Cortex of kidney (tissue), 1 donor: ENCODE measurements around the gene REM2.
"Not testable (repeated sequence)": the region's sequence is repeated elsewhere in the genome, so short reads cannot be mapped to it uniquely, and the experiment has no call there.

Experiments used
- DNase-seq: peaks from one replicate; lab custom pipeline; 2025; lab: John Stamatoyannopoulos, UW

Gene REM2

DNA sequence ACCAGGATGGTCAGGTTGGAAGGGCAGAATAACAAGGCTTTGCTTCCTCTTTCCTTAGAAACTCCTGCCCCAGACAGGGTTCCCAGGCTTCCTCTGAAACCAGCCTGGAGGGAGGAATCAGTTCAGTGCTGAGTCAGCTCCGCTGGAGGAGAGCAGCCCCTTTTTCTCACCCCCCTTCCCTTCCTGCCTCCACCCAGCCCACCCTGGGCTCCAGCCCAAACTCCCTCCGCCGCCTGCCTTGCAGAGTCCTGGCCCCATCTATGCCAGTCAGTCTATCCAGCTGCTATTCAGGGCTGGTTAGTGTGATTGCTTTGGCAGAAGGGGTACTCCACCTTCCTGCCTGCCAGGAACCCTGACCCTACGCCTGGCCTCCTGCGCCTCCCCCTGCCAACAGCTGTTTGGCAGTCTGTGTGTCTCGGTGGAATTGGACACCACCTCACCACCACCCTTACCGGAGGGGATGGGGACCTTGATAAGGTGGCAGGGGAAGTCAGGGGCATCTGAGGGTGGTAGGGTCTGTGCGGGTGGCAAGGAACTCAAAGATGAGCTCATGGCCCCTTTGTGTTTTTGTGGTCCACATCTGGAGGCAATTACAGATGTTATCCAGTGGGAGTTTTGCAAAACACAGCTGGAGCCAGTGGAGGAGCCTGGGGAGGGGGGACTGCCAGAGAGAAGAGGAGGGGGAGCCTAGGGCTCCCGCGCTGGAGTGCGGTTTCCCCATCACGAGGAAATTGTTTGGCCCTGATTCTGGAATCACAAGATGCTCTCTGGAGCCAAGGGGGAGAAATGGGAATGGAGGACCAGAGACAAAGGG is 34.5 kb upstream of the REM2 start:
- no peak for DNase-seq

DNA sequence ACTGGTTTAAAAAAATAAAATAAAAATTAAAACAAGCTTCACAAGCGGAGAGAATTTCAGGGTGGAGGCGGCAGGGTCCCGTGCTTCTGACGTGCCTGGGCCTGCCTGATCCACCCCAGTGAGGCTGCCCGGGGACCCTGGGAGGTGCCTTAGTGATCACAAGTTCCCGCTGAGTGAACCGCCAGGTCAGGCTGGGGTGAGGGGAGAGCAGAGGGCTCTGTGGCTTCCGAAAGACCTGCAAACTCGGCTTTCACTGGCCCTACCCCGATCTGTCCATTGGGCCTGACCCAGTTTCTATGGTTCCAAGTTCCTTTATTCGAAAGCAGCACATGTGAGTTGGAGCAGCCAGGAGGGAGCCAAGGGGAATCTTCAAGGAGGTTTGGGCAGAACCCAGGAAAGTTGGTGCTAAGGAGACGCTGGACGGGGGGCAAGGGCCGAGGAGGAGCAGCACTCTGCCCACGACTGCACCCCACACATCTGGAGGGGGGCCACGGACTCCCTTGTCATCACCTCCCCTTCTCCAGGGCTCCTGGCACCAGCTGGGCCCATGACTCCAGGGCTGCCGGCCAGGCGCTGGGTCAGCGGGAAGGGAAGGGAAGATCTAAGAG is 33.7 kb upstream of the REM2 start:
- DNase-seq: no peak

DNA sequence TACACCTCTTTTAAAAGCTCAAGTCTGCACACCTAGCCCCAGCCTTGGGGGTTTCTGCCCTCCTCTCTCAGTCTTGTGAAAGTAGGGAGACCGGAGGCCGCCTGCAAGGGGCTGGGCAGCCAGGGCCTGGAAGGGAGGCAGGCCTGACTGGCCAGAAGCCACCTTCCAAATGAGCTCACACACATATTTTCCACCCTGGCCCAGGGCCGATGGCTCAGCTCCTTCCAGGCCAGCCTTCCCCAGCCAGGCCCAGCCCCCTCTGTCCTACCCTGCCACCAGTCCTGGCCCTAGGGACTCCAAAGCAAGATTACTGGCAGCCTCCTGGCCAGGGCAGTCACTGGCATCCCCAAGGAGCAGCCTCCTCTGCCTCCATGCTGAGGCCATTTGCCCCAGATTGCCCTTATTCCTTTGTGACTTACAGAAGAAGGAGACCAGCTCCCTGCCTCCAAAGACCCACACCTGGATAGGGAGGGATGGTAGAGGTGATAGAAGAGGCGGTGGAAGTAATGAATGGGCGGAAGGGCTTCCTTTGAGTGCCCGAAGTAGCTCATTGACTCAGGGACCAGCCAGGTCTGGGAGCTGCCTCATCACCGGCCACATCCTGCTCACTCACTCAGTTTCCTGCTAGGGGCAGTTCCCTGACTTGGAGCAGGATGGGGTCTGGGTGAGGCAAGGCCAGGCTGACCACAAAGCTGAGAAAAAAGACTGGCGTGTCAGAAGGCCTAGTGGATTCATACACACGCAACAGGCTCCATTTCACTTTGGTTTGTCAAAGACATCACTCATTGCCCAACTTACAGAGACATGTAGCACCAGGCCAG is 31.9 kb upstream of the REM2 start:
- no peak for DNase-seq

DNA sequence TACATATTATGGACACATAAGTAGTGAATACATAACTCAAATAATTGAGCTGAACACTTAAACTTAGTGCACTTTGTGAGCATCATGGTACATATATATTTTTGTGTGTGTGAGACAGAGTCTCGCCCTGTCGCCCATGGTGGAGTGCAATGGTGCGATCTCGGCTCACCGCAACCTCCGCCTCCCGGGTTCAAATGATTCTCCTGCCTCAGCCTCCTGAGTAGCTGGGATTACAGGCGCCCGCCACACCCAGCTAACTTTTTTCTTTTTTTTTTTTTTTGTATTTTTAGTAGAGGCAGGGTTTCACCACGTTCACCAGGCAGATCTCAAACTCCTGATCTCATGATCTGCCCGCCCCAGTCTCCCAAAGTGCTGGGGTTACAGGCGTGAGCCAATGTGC is 30.8 kb upstream of the REM2 start:
- not testable (repeated sequence) for DNase-seq

DNA sequence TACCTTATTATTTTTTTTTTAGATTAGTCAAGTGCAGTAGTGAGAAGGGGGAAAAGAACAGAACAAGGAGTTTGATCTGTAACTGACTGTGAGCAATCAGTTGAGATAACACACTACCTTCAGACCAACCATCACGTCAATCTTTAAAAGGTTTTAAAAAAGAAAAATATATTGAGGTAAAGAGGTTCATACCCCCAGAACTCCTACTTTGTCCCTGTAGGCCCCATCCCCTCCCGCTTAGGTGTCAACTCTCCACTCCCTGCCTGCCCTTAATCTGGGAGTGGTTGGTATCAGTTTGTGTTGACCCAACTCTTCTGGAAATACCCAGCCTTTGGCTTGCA is 30.5 kb upstream of the REM2 start:
- DNase-seq: no peak

DNA sequence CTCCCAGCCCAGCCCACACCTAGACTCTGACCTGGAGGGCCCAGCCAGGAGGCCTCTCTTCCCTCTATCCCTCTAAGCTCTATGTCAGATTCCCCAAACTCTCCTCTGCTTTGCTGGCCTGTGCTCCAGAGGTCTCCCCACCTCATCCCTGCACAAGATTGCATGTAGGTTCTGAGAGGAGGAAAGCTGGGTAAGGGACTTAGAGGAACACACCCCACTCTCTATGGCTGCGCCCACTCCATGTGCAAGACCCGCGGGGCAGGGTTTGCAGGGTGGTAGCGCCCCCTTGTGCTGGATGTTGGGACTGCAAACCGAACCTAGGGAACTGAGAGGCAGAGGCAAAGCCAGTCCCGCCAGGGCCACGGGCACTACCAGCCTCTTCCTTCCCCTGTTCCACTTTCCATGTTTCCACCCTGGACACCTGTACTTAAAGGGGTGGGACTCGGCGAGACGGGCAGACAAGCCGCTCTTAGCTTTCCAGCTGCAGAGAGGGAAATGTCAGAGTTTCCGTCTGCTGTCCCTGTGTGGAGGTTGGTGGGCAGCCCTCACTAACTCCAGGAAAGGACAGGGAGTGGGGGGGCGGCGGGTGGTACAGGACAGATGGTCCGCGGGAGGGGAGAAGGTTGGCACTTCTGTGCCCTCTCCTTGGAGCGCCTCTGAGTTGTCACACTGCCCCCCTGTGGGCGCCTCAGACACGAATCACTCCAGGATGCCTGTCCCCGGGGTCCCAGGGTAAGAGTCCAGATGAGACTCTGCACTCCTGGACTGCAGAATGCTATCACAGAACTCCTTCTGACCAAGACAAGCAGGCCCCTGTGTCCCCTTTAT is 29.9 kb upstream of the REM2 start:
- DNase-seq: no peak

DNA sequence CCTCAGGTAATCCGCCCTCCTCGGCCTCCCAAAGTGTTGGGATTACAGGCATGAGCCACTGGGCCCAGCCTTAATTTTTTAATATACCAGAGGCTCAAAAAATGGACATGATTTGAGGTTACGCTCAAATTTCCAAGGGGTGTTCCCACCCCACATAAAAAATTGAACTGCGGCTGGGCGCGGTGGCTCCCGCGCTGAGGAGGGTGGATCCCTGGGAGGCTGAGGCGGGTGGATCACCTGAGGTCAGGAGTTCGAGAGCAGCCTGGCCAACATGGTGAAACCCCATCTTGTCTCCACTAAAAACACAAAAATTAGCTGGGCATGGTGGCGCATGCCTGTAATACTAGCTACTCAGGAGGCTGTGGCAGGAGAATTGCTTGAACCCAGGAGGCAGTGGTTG is 28.7 kb upstream of the REM2 start:
- not testable (repeated sequence) for DNase-seq

DNA sequence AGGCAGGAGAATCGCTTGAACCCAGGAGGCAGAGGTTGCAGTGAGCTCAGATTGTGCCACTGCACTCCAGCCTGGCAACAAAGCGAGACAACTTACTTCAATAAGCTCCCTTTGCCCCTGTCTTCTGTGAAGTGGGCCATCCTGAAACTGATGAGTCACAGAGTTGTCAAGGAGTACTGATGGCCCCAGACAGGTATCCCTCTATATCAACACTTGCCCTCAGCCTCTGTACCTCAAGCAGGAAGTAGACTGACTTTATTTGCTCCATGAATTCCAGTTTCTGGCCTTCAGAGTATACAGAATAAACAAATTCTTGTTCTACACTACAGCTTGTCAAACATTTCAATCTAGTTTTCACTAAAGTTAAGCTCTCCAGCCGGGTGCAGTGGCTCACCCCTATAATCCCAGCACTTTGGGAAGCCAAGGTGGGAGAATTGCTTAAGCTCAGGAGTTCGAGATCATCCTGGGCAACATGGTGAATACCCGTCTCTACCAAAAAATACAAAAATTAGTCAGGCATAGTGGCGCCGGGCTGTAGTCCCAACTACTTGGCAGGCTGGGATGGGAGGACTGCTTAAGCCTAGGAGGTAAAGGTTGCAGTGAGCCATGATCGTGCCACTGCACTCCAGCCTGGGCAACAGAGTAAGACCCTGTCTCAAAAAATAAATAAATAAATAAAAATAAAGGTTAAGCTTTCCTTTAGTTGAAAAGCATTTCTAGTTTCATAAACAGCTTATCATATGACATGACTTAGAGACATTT is 27.9 kb upstream of the REM2 start:
- DNase-seq: no peak

DNA sequence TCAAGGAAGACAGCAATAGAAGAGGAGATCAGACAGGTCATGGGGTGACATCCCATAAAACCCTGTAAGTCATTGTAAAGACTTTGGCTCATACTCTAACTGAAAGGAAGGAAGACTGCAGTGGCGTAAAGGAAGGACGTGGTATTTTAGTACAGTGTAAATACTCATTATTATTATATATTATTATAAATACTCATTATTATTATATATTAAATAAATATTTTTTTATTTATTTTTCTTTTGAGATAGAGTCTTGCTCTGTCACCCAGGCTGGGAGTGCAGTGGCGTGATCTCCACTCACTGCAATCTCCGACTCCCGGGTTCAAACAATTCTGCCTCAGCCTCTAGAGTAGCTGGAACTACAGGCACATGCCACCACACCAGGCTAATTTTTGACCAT is 26.6 kb upstream of the REM2 start:
- DNase-seq: no peak

DNA sequence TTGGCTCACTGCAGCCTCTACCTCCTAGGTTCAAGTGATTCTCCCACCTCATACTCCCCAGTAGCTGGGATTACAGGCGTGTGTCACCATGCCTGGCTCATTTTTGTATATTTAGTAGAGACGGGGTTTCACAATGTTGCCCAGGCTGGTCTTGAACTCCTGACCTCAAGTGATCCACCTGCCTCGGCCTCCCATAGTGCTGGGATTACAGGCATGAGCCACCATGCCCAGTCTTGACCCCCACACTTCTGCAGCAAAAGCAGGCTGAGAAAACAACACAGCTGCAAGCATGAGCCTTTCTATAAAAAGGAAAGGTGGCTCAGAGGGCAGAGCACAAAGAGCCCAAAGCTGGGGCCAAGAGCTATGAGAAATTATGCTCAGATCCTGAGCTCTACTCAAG is 22.6 kb upstream of the REM2 start:
- DNase-seq: not testable (repeated sequence)

DNA sequence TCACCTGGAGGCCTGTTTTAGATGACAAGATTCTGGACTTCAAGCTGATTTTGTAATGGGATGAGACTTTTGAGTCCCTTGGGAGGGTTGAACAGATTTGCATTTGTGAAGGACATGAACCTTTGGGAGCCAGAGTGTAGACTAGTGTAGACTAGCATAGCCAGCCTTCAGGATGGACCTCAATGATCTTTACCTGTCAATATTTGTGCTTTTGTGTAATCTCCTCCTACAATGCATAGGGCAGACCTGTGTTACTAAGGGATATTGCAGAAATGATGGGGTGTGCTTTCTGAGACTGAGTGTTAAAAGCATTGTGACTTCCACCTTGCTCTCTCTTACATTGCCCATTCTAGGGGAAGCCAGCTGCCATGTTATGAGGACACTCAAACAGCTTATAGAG is 21.4 kb upstream of the REM2 start:
- DNase-seq: no peak

DNA sequence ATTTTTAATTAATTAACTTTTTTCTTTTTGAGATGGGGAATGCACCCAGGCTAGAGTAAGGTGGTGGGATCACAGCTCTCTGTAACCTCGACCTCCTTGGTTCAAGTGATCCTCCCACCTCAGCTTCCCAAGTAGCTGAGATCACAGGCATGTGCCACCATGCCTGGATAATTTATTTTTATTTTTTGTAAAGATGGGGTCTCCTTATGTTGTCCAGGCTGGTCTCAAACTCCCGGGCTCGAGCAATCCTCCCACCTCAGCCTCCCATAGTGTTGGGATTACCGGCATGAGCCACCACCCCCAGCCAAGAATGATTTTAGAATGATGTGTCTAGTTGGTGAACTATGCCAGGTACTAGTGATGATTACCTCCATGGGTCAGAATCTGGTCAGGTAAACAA is 18.0 kb upstream of the REM2 start:
- no peak for DNase-seq

DNA sequence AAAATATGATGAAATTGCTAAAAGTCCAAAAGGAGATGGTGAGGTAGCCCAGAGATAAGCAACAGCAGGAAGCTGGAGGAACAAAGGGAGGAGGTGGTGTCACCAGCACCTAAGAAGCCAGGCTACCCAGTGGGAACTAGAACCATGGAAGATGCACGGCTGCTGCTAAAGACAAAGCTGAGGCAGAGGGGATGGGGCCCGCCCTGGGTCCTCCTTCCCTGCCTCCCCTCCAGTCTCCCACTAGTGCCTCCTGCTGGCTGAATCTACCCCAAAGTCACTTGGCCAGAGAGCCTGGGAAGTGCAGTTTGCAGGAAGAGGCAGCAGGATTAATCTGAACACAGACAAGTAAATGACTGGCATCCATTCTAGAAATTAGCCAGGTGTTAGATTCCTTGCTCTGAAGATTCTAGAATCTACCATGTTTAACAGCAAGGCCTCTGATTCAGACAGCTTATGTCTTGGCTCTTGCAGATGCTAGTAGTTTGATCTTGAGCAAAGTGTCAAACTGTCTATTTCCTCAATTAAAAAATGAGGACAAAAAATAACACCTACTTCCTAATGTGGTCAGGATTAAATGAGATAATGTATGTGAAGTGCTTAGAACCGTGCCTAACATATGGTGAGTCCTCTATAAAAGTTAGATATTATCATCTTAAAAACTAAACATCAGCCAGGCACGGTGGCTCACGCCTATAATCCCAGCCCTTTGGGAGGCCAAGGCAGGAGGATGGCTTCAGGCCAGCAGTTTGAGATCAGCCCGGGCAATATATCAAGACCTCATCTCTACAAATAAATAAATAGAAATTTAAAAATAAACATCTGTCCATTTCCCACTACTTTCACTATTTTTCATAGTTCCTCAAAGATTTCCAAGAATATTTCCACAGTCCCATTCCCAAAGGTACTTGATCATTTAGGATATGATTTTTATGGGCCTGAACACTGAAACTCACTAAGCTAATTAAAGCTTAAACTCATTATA is 17.3 kb upstream of the REM2 start:
- no peak for DNase-seq

DNA sequence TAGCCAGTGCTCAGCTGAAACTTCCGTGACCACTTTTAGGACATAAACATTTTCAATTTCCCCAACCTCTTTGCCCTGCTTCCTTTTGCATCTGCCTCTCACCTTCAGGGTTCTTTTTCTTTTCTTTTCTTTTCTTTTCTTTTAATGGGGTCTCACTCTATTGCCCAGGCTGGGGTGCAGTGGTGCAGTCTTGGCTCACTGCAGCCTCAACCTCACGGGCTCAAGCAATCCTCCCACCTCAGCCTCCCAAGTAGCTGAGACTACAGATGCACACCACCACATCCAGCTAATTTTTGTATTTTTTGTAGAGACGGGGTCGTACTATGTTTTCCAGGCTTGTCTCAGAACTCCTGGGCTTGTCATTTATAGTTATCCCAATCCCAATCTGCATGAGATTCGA is 16.1 kb upstream of the REM2 start:
- no peak for DNase-seq

DNA sequence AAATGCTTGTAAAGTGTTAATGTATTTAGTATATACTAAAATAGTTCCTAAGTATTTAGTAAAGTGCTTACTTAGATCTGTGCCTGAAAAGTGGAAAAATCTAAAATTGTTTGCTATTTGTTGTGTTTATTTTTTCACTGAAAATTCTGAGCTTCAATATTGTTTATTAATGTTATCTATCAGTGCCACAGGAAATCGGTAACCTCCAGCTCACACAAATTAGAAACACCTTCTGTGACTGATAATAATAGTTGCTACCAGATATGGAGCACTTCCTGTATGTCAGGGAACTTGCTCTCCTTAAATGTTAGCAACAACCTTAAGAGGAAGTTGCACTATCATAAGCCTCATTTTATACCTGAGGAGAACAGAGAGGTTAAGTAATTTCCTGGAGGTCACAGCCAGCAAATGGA is 12.2 kb upstream of the REM2 start:
- no peak for DNase-seq

DNA sequence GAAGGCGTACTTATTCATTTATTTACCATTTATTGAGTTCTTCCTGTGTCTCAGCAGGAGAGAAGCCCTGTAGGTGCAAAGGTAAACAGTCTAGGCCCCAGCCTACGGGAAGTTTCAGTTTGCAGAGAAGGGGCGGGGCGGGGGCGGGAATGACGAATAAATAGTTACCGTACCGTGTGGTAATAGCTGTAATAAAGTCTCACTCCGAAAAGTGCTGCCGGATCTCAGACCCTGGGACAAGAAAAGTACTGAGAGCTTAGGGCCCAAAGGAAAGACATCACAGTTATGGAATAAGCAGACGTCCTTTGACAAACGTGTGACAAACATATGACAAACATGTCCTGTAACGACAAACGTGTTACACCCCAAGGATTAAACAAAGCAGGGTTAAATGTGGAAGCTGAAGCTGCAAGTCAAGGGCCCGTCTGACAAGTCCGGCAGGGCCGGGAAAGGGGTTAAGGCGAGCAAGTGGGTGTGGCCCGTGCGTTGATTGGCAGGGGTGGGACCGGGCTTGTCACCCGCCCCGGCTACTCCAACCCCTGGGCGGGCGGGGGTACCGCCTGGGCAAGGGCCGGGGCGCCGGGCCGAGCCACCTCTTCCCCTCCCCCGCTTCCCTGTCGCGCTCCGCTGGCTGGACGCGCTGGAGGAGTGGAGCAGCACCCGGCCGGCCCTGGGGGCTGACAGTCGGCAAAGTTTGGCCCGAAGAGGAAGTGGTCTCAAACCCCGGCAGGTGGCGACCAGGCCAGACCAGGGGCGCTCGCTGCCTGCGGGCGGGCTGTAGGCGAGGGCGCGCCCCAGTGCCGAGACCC is 11.6 kb upstream of the REM2 start, which contains the start of gene LRP10:
Gene LRP10, plus strand, starts transcription at position 517 of the 809 bp plus-strand sequence. CDS start 564 bp downstream, outside the sequence.
- DNase-seq: no peak

DNA sequence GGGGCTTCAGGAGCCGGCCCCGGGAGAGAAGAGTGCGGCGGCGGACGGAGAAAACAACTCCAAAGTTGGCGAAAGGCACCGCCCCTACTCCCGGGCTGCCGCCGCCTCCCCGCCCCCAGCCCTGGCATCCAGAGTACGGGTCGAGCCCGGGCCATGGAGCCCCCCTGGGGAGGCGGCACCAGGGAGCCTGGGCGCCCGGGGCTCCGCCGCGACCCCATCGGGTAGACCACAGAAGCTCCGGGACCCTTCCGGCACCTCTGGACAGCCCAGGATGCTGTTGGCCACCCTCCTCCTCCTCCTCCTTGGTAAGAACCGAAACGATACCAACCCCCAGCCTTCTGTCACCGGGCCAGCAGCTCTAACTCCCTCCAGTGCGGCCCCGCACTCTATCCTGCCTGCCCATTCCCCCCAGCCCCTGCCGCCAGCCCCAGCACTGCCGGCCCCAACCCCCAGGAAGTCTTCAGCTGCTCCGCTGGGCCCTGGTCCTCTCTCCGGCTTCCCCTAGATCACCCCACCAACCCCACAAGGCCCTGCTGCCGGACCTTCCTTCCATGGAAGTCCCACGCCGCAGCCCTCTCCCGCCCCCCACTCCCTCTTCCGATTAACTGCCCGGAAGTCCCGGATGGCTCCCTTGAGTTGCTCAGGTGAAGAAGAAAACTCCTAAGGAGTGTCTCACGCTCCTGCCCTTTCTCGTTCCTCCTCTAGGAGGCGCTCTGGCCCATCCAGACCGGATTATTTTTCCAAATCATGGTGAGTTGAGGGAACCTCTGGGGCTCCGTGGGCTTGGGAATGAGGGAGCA is 10.8 kb upstream of the REM2 start:
- no peak for DNase-seq

DNA sequence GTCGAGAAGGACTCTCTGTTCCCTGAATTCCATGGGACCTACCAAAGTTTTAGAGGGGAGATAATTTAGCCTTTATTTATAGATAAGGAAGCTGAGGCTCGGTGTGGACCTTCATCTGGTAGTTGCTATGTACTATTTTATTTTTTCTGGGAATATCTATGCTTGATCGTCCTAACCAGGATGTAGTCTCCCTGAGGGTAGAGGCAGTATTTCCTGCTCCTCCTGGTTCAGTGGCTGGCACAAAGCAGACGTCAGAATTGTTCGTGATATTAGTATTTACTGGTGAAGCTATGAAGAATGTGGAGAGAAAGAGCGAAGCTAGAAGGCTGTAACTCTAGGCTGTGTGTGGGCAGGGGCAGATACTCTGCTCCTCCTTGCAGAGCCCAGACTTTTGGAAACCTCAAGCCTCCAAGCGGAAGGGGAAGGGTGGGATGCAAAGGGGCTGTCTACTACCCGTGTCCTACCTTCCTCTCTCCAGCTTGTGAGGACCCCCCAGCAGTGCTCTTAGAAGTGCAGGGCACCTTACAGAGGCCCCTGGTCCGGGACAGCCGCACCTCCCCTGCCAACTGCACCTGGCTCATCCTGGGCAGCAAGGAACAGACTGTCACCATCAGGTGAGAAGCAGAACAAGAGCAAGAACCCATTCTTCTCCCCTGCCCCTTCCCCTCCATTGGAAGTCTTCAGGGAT is 10.0 kb upstream of the REM2 start:
- DNase-seq: no peak
